Left ventricle myocardium superior (tissue), 1 donor: Measurements from ENCODE around the gene DNTTIP2. TPM values are rescaled to one million over a fixed set of nuclear protein-coding genes. Genes with fewer than 3 reads are reported as not detected.
A peak's percentile ranks its signal among the peaks of the same experiment; 100 is the strongest.
"Not testable (repeated sequence)": the region's sequence is repeated elsewhere in the genome, so short reads cannot be mapped to it uniquely, and the experiment has no call there.

ENCODE experiments used
- ATAC-seq: fragments of 200-7000 bp; cut with Tn5 transposase; one replicate; pipeline ENCODE4 v1.9.1; 2020; ENCODE audit warnings: mild to moderate bottlenecking, moderate library complexity
- DNase-seq: peaks from one replicate; pipeline ENCODE4 v3.0.0-alpha.2; 2020
- intact Hi-C: fragments of 100-400 bp; cut with micrococcal nuclease; formaldehyde crosslinking; loops from one replicate; pipeline ENCODE4 v1.11.0; 2022
- total RNA-seq: library from RNA; stranded (reverse); fragmentation: NEBNext Ultra II Directional; extraction: Animal tissue kit (Norgen Biotek cat#: 25700); gene quantifications from one replicate; pipeline ENCODE4 v1.2.1, GENCODE V29; 2021
- donor health status: DM: no; HTN: yes; CAD: no; lungs with severe emphysema.

The DNTTIP2 gene
- total RNA-seq, 1 donor from 2014 or later, result 42.7 TPM

DNA sequence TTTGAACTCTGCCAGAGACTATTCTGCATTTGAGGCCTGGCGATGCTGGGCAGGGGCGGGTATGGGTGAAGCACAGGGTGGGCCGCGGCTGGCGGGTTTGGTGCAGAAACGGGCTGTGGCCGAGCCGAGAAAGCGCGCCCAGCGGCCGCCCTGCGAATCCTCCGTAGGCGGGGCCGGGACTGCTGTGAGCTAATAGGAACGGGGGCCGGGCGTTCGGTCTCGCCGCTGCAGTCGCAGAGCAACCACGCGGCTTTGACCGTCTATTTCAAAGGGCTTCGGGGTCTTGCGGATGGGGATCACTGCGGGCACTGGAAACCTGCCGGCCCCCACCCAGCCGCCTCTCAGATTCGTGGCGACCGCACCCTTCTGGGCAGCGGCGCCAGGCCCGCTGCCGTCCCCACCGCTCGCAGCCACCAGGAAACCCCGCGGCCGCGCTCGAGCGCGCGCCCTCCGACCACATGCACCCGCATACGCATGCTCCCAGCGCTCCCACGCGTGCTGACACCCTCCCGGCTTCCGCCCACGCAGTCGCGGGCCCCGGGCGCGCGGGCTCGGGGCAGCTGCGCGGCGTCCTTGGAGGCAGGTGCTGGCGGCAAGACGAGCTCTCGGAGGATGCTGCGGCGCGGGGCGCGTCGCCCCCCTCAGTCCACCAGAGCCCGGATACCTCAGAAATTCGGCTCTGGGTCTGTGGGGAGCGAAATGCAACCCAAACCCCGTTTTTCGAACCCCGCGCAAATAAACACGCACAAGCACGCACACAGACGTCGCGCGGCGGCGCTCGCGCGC, 32.6 kb downstream of the DNTTIP2 start:
- DNase-seq (peak; percentile 94), ATAC-seq (peak; percentile 77)
- intact Hi-C loops, result loop anchor here (5.0 to 10.0 kb wide), 2 partner anchors 222 to 404 kb away; no protein-coding TSS in a partner anchor

DNA sequence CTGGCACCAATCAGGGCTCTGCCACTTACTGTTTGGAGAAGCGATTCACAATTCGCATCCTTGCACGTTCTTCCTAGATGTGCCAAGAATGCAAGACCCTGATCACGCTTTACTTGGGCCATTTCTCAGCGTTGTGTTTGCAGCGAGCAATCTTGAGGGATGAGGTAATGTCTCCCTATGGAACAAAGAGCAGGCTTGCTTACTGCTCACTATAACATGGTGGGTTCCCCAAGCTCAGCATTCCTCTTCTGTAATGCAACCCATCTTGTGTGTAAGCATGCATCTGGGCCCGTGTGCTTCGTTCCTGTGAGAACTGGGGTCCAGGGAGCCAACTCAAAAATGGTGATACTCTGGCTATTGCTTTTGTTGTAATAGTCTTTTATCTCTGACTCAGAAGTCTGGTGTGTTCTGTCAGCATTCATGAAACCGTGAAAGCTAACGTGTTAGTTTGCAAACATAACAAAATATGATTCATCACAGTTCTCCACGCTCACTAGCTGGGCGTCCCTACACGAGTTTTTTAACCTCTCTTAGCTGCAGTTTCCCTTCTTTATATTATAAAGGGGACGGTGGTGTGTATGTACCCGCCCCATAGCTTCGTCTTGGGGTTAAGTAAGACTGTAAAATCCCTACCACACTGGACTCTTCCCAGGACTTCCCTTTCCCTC, 33.3 kb downstream of the DNTTIP2 start:
- intact Hi-C loops, result loop anchor here (5.0 to 10.0 kb wide), 2 partner anchors 221 to 403 kb away; no protein-coding TSS in a partner anchor
- ATAC-seq (no peak), DNase-seq (no peak)

DNA sequence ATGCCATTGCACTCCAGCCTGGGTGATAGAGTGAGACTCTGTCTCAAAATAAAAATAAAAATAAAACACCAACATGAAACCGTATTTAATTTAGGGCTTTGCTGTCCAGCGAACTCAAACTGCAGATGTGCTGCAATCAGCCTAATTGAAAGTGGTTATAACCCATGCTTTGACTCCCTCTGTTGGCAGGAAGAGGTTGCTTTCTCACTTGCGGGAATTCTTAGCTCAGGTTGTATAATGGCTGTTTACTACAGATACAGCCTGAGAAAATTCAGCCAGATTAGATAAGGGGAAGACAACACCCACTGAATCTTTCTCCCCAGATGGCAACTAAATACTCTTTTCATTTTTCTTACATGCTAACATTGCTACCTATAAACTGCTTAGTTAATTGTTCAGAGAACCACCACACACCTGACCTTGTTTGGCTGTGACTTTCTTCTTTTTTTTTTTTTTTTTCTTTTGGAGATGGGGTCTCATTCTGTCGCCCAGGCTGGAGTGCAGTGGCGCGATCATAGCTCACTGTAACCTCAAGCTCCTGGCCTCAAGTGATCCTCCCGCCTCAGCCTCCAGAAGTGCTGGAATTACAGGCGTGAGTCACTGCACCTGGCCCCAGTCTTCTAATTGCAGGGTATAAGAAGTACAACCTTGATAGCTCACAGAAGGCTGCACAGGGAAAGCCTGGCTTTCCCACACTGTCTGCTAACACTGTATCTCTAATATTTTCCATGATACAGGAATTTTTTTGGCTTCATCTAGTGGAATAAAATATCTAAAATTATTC, 34.6 kb downstream of the DNTTIP2 start:
- no peak for DNase-seq
- intact Hi-C loops, result loop anchor here (5.0 to 10.0 kb wide), 2 partner anchors 220 to 402 kb away; no protein-coding TSS in a partner anchor
- no peak for ATAC-seq

DNA sequence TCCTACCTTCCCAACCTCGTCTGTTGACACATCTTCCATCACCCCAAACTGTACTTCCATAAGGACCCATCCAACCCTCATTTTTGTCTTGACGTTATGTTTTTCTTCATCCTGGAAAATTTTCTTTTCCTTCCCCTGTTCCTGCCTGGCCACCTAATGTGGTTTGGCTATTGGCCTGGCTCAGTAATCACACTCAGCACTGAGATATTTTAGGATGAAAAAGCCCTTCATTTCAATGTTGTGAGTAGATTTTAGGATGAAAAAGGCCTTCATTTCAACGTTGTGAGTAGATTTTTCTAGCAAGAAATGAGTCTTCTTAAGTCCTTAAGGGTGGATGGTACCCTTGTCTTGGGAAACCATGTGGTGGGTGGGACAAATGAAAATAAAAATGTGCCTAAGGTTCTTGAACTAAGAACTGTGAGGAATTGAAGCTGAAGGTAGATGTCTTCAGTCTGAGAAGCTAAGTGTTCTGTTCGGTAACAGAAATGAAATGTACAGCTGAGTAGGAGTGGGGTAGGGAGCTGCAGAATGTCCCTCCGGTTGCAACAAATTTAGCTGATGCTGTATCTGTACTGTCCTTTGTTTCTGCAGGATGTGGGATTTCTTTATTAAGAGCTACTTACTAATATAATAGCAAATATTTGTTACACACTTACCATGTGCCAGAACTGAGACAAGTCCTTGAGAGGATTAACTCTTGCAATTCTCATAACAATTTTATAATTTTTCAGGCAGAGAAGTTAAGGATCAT, 36.1 kb downstream of the DNTTIP2 start:
- intact Hi-C loops, result loop anchor here (10.0 kb wide), 1 partner anchor 218 kb away; no protein-coding TSS in a partner anchor
- no peak for ATAC-seq
- DNase-seq, result no peak

DNA sequence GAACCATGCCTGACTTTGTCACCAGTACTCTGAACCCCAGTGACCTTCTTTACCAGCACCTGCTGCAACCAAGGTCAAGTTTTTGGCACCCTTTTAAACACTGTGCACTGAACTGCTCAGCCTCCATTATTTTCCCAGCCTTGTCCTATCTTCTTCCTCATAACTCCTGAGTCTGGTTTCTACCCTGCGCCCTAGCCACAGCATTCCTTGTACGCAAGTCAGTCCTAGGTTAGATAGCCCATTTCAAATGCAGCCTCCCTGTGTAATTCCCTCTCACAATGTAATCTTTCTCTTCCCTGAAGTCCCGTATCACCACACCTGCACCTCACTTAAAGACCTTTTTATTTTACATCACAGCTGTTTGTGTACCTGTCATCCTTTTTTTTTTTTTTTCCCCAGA, 37.2 kb downstream of the DNTTIP2 start:
- DNase-seq (no peak), ATAC-seq (no peak)
- intact Hi-C loops, result loop anchor here (10.0 kb wide), 1 partner anchor 217 kb away; no protein-coding TSS in a partner anchor

DNA sequence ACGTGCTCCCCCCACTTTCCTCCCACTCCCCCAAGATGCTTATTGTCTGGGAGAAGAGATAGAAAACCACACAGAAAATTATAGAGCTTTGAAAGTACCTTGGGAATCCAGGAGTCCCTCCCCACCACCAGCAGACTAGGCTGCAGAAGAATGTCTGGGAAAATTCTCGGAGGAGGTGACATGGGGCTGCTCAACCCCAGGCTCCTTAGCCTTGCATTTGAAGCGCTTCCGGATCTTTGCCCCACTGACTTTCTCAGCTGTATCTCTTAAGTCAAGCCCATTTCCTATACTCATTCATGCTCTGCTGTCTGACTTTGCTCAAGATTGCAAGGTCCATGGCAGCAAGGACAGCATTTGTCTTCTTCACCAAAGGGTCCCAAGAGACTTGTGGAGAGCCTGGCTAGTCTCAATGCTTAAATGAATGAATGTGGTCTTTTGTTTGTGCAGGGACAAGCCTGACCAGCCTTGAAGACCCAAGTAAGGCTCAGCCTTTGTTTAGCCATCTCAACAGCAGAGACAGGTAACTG, 38.0 kb downstream of the DNTTIP2 start:
- DNase-seq (no peak), ATAC-seq (no peak)
- intact Hi-C loops, result loop anchor here (10.0 kb wide), 1 partner anchor 216 kb away; no protein-coding TSS in a partner anchor

DNA sequence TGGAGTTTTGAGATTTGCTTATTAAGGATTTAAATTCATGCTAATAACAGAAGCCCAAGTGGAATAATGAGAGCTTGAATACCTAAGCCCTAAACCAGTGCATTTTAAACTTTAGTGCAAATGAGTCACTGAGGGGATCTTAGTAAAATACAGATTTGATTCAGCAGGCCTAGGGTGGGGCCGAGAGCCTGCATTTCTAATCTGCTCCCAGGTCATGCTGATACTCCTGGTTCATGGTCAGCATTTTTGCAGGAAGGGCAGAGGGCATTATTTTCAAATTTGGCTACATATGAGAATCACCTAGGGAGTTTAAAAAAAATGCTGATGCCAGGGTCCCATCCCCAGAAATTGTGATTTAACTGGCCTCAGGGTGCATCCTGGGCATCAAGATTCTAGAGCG, 39.3 kb downstream of the DNTTIP2 start:
- no peak for ATAC-seq
- intact Hi-C loops, result loop anchor here (10.0 kb wide), 1 partner anchor 215 kb away; no protein-coding TSS in a partner anchor
- no peak for DNase-seq

DNA sequence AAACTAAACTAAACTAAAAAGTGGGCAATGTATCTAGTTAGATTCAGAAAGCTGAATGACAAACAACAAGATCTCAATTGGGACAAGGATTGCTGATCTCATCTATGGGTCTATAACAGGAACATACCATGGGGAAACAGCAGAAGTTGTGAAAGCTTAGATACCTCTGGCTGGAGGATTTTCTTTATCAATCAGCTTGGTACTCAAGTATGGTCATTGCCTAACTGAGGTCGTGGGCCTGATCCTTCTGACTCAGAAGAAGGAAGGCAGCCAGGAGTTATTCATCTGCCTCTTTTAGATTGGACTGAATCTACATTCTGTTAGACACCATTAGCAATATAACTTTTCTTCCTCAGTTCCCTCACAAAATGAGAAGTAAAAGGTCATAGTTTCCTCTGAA, 39.7 kb downstream of the DNTTIP2 start:
- ATAC-seq (no peak), DNase-seq (no peak)
- intact Hi-C loops, result no loop called here

DNA sequence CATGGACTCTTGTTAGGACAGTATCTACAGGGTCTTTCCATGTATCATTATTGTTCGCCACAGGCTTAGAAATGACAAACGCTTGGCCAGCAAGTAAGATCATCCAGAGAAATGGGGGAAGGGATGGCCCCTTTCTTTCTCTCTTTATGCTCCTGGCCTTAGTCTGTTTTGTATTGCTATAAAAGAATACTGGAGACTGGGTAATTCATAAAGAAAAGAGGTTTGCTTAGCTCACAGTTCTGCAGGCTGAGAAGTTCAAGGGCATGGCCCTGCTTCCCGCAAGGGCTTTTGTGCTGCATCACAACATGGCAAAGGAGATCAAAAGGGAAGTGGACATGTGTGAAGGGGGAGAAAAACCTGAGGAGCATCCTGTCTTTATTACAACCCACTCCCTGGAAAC, 41.0 kb downstream of the DNTTIP2 start:
- intact Hi-C loops, result no loop called here
- ATAC-seq, result no peak
- DNase-seq, result no peak

DNA sequence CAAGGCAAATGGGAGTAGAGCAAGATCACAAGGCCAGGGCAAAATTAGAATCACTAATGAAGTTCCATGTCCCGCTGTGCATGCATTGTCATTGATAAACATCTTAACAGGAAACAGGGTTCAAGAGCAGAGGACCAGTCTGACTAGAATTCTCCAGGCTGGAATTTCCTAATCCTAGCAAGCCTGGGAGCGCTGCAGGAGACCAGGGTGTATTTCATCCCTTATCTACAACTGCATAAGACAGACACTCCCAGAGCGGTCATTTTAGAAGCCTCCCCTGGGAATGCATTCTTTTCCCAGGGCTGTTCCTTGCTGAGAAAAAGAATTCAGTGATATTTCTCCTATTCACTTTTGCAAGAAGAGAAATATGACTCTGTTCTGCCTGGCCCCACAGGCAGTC, 45.7 kb downstream of the DNTTIP2 start:
- ATAC-seq, DNase-seq, intact Hi-C loops: not testable (repeated sequence)

DNA sequence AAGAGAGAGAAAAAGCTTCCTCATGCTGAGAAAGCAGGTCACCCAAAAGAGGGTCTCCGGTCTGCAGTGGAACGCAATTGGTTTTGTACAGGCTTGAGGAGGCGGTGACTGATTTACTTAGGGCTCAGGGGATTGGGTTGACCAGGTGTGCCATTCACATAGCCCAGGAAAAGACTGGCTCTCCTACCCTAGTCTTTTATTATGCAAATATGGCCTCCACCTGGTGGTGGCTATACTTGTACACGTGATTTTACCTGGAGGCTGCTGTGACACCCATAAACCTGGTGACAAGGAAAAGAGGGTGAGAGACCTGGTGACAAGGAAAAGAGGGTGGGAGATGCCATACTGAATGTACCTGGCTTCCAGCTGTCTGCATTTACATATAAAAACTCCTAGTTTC, 49.9 kb downstream of the DNTTIP2 start:
- ATAC-seq (no peak), DNase-seq (no peak)
- intact Hi-C loops, result no loop called here

DNA sequence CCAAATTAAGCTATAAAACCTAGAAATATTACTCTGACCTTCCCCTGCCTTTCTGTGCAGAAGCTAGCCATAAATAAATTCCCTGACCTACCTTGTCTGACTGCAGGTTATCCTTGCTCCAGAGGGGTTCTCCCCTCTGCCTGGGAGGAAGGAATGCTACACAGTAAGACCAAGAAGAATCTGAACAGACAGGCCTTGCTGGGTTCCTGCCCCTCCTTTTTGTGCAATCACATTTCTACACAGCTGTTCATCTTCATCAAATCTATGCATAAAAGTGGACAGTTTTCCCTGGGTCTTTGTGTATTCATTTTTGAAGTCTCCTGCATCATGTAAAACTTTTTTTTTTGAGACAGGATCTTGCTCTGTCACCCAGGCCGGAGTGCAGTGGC, 50.6 kb downstream of the DNTTIP2 start:
- ATAC-seq, result no peak
- intact Hi-C loops, result no loop called here

DNA sequence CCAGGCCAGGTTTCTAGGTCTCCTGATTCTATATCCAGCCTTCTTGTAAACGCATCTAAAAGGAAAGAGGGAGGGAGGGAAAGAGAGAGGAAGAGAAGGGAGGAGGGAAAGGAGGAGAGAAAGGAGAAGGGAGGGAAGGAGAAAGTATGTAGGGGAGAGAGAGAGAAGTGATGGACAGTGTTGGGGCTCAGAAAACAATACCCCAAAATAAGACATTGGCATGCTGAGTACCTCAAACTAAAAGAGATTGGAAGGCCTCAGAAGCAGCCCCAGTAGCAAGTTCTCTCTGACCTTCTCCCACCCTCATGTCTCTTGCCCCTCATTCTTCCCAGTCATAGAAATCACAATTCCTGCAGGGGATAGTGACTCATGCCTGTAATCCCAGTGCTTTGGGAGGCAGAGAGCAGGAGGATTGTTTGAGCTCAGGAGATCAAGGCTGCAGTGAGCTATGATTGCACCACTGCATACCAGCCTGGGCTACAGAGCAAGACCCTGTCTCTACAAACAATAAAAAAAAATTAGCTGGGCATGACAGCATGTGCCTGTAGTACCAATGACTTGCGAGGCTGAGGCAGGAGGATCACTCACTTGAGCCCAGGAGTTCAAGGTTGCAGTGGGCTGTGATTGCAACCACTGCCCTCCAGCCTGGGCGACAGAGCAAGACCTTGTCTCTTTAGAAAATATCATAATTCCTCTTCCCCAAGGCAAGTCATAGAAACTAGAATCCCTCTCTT, 51.2 kb downstream of the DNTTIP2 start:
- ATAC-seq (no peak), DNase-seq (no peak)
- intact Hi-C loops, result no loop called here

More for the DNA sequence above, 50.6 kb downstream of the DNTTIP2 start:
- DNase-seq, result no peak

DNA sequence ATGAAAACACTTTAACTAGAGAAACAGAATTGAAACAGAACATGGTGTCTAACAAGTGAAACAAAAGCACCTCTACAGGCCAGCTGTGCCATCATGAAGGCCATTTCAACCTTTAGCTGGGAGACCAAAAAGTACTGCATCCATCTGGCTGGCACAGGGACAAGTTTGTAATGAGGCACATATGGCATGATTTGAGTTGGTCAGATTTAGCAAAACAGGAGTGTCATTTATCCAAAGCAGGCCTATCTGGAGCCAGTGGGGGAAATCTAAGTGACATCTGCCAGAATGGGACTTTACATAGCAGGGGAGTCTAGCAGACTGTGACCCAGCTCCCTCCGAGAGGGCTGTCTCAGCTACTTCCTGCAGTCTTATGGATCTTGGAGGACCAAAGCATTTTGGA, 51.9 kb downstream of the DNTTIP2 start:
- ATAC-seq (no peak), DNase-seq (no peak)
- intact Hi-C loops, result no loop called here

DNA sequence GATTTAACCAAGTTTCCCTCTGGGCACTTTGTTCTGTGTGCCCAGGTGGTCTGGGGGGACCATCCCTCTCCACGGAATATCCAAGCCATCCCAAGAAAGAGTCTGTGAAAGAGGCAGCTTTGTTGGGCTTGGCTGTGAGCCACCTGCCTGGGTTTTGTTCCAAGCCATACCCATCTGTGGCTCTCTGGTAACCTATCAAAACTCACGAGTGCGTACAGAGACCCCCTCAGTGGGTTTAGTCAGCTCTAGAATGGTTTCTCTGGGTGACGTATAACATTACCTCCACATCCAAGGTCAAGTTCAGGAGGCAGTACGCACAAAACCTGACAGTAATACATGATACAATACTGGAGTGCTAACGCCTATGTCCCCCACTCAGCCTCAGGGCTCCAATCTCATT, 54.2 kb downstream of the DNTTIP2 start:
- no peak for DNase-seq
- intact Hi-C loops, result no loop called here
- no peak for ATAC-seq

DNA sequence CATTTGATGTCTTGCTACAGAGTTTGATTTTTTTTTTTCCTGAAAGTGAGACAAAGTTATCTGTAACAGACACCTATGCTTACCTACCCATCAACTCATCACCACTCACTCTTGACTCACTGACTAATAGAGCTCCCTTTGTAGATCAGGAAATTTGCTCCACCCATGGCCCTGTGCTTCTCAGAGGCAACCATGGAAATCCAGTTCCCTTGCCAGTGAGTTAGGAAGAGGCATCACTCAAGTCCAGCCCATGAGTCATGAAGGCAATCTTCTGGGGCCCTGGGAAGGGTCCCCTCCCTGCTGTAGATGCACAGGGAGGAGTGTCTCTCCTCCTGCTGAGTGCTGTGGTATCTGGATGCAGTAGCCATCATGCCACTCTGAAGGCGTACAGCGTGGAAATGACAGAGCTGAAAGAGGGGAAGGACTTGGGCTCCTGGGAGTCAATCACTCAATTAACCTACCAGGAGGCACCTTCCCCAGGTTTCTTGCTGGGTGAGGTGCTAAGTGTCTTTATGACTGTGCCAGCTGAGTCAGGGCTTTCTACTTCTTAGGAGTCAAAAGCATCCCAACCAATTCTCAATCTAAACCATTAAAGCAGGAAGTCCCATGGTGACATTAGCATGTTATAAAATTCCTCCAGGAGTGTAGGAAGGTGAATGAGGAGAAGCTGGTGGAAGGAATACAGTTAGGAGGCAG, 56.1 kb downstream of the DNTTIP2 start:
- no peak for DNase-seq
- intact Hi-C loops, result no loop called here
- ATAC-seq, result no peak

DNA sequence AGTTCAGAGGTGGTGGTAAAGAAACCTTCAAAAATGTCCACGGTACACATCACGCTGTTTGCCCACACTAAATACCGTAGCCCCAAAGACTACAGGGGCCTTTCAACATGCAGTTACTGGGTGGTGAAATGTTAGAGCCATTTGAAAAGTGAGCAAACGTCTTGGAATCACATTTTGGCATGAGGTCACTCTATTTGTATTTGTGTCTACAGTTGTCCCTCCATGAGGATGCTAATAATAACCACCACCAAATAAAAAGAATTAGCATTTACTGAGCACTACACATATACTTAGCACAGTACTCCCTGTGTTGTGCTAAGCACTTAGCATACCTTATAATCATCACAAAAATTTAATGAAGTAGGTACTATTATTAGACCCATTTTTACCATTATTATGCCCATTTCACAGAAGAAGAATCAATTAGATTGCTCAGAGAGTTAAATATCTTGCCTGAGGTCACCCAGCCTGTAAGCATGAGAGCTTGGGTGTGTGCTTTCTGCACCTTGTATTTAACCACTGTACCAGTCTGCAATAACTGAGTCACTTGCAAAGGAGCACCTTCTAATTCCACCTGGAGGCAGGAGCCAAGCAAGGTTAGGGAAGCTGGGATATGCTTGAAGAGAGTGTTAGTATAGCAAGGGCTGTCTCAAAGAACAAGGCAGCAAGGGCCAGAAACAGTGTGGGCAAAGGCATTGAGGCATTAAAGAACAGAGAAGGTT, 57.4 kb downstream of the DNTTIP2 start:
- ATAC-seq (no peak), DNase-seq (no peak)
- intact Hi-C loops, result no loop called here
